Astrocyte (in vitro differentiated cells and primary cell): Measurements from ENCODE around the gene DIAPH2.

Source experiments
- EZH2 ChIP-seq: IDR thresholded peaks from 2 replicates; pipeline ENCODE4 v1.6.1; 2012; ENCODE audit warnings: mild to moderate bottlenecking, low read length, inconsistent platforms; ENCODE audit not compliant: insufficient read depth
- TF ChIP-seq, protein P1 (sequence below): IDR thresholded peaks from 2 replicates; pipeline ENCODE4 v1.5.1; 2011; ENCODE audit warnings: low read depth, mild to moderate bottlenecking, inconsistent platforms, low read length, moderate library complexity; ENCODE audit not compliant: insufficient read depth

DNA sequence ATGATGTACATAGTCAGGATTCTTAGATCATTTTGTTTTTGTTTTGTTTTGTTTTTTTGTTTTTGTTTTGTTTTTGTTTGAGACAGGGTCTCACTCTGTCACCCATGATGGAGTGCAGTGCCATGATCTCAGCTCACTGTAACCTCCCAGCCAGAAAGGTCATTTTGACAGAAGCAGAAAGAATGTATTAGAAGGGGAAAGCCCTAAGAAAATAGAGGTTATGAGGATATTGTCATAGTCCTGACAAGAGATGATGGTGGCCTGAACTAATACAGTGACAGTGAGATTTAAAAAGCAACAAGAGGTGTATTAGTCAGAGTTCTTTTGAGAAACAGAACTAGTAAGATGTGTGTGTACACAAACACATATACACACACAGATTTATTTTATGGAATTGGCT, 702.4 kb downstream of the DIAPH2 start:
- TF ChIP-seq, protein P1, sequence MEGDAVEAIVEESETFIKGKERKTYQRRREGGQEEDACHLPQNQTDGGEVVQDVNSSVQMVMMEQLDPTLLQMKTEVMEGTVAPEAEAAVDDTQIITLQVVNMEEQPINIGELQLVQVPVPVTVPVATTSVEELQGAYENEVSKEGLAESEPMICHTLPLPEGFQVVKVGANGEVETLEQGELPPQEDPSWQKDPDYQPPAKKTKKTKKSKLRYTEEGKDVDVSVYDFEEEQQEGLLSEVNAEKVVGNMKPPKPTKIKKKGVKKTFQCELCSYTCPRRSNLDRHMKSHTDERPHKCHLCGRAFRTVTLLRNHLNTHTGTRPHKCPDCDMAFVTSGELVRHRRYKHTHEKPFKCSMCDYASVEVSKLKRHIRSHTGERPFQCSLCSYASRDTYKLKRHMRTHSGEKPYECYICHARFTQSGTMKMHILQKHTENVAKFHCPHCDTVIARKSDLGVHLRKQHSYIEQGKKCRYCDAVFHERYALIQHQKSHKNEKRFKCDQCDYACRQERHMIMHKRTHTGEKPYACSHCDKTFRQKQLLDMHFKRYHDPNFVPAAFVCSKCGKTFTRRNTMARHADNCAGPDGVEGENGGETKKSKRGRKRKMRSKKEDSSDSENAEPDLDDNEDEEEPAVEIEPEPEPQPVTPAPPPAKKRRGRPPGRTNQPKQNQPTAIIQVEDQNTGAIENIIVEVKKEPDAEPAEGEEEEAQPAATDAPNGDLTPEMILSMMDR: no peak
- no peak for TF ChIP-seq EZH2
